GM10248 (cell line): Measurements from ENCODE around the gene KHDRBS2.

Experiments used
- CTCF ChIA-PET: fragments of 300-600 bp; sonication (Branson Sonifier 250); formaldehyde crosslinking; extraction: SDS; loops from one replicate; lab custom pipeline; 2021; ENCODE audit warnings: antibody characterized with exemption; lab: Yijun Ruan, JAX
- POLR2A ChIA-PET: fragments of 350-650 bp; sonication (Branson Sonifier 250); formaldehyde crosslinking; extraction: SDS; loops from one replicate; lab custom pipeline; 2020; ENCODE audit warnings: antibody characterized with exemption; lab: Yijun Ruan, JAX
- DNase-seq: peaks from one replicate; pipeline ENCODE4 v3.0.0; 2012; ENCODE audit errors: extremely low spot score
- TF ChIP-seq, protein P1 (sequence below): IDR thresholded peaks from 2 replicates; pipeline ENCODE4 v1.5.1; 2012; ENCODE audit warnings: mild to moderate bottlenecking, low read depth; ENCODE audit errors: extremely low read depth, missing control alignments, control extremely low read depth

Gene KHDRBS2

DNA sequence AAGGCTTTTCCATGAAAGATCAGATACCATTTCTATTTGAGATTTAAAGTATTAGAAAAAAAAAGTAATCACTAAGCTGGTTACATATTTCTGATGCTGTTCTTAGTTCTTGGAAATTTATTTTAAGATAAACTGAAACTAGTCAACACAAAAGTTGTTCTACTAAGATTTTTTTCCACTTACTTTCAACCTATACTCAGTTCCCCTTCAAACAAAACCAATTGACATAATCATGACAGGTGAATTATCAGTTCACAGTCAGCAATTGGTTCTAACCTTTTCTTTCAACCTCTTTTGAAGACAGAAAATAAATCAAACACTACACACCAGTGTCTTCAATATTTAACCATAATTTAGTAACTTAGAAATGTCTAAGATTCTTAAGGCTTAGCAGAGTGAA, 228.7 kb downstream of the KHDRBS2 start:
- DNase-seq: no peak
- TF ChIP-seq, protein P1, sequence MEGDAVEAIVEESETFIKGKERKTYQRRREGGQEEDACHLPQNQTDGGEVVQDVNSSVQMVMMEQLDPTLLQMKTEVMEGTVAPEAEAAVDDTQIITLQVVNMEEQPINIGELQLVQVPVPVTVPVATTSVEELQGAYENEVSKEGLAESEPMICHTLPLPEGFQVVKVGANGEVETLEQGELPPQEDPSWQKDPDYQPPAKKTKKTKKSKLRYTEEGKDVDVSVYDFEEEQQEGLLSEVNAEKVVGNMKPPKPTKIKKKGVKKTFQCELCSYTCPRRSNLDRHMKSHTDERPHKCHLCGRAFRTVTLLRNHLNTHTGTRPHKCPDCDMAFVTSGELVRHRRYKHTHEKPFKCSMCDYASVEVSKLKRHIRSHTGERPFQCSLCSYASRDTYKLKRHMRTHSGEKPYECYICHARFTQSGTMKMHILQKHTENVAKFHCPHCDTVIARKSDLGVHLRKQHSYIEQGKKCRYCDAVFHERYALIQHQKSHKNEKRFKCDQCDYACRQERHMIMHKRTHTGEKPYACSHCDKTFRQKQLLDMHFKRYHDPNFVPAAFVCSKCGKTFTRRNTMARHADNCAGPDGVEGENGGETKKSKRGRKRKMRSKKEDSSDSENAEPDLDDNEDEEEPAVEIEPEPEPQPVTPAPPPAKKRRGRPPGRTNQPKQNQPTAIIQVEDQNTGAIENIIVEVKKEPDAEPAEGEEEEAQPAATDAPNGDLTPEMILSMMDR: no peak
- CTCF ChIA-PET: no interaction called here
- POLR2A ChIA-PET: no interaction called here

DNA sequence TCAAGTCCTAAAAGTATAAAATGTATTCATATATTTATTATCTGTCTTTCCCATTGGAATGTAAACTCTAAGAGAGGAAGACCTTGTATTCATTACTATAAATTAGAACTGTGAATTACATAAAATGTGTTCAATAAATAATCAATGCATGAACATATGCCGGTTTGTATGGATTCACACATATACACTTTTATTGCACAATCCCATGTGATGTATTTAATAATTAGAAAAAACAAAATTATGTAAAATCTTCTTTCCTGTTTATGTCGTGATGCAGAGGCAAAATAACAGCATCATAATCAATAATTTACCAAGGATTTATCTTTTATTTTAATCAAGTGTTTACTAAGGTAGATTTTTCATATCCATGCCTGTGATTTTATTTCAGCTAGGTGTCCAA, 240.5 kb downstream of the KHDRBS2 start:
- ChIA-PET POLR2A (no interaction called here), CTCF (no interaction called here)
- TF ChIP-seq, protein P1: no peak
- no peak for DNase-seq

DNA sequence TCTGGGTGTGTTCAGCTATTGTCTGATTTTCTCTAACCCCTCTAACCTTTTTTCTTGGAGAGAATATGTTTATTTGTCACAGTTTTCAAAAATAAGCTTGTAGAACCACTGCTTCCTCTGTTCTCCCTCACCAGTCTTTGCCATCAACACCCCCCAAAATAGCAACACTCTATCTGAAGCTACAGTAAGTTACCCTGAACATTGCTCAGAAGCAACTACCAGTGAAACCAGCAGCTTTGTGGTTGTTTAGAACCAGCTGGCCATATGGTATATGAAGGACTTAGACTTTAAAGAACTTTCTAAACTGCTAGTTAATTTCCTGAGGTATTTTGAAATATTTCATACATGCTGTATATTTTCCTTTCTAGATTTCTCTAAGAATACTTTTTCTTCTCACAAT, 242.9 kb downstream of the KHDRBS2 start:
- CTCF ChIA-PET: interaction anchor here (1.3 kb wide), 1 partner anchor 23 kb away, joined by 3 read pairs; no protein-coding TSS in a partner anchor
- TF ChIP-seq, protein P1: no peak

DNA sequence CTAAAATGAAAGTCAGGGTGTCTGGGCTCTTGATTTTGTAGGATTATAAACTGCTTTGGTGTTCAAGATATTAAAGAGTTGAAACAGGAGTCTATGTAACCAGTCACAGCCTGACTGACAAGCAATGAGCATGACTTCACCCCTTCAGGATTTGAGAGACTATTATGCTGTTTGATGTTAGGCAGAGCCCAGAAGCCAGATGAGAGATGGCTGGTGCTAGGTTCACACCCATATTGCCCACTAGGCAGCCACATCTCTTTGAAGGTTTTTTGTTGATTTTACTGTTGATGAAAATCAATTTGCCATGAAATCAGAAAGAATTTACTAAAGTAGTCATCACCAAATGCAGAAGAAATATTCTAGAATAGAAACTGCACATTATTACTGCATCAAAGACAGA, 243.6 kb downstream of the KHDRBS2 start:
- DNase-seq: no peak
- POLR2A ChIA-PET: no interaction called here
- TF ChIP-seq, protein P1: no peak
- CTCF ChIA-PET: interaction anchor here (1.3 kb wide), 1 partner anchor 22 kb away, joined by 3 read pairs; no protein-coding TSS in a partner anchor

More for the DNA sequence above, 242.9 kb downstream of the KHDRBS2 start:
- POLR2A ChIA-PET: no interaction called here
- no peak for DNase-seq

DNA sequence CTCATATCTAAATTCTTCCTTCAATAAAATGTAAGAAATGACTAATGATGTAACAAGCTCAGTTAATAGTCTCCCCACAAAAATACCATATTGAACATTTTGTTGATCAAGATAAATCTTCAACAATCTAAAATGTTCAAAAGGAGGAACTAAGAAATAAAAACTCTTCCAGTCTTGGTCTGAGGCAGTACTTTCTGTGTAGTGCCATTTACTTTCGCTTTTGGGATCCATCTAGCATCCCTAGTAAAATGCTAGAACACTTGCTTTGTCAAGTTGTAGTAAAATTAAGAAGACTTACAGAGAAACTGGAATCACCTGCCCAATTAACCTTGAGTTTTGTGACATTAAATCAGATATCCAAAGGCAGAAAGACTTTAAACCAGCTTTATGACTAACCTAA, 246.4 kb downstream of the KHDRBS2 start:
- no peak for DNase-seq
- ChIA-PET CTCF (no interaction called here), POLR2A (no interaction called here)
- TF ChIP-seq, protein P1: no peak

DNA sequence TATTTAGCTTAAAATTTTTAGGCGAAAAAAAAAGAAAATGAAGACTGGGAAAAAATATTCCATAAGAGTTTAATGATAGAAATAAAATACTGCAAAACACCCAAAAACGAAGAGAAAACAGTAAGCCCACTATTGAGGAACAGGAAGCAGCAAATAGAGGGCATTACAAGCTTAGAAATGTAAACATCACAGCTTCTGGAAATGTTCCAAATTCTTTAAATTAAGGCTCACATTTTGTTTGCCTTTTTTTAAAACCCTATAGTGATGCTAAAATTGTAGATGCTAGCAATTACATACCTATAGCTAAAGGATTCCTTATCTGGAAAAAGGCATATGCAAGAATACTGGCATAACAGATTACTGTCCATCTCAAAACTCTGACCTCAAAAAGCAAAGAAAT, 248.6 kb downstream of the KHDRBS2 start:
- ChIA-PET CTCF (interaction anchor here (1.4 kb wide), 1 partner anchor 9 kb away, joined by 3 read pairs; no protein-coding TSS in a partner anchor), POLR2A (no interaction called here)
- TF ChIP-seq, protein P1: no peak
- DNase-seq: no peak

DNA sequence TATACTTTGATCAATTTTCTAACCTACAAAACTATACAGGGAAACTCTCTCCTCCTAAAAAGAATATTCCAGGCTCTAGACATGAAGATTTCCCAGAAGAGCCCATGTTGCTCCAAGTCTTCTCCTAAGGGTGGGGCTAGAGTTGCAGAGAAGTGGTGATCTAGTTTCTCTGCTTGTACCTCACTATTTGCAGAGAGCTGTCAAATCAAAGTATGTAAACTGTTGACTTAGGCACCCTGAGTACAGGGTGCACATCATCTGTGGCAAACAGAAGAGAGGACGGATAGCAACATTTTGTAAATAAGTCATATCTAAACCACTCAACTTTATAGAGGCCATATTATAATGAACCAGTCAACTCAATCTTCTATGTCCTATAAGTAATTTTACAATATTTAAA, 250.1 kb downstream of the KHDRBS2 start:
- ChIA-PET CTCF (no interaction called here), POLR2A (no interaction called here)
- TF ChIP-seq, protein P1: no peak
- DNase-seq: no peak
